H1 (cell line): ENCODE measurements around the gene MOB3B. TPM values are rescaled to one million over a fixed set of nuclear protein-coding genes. Genes with fewer than 3 reads are reported as not detected.

Experiments
- CTCF ChIA-PET: fragments of 300-600 bp; sonication (Branson Sonifier 250); formaldehyde crosslinking; loops from one replicate; lab custom pipeline; 2021; ENCODE audit not compliant: partially characterized antibody; lab: Charles Lee
- POLR2A ChIA-PET: fragments of 300-600 bp; sonication (Branson Sonifier 250); formaldehyde crosslinking; loops from one replicate; lab custom pipeline; 2021; ENCODE audit warnings: inconsistent platforms; ENCODE audit not compliant: partially characterized antibody; lab: Charles Lee
- DNase-seq, 2 experiments: peaks; one replicate each; pipeline versions ENCODE4 v3.0.0 to v3.0.0-alpha.2; 2010 to 2022; ENCODE audit warnings: low spot score in 2 of 2, low read depth in 1 of 2, mixed read lengths in 1 of 2
- FAIRE-seq: peaks from 2 replicates; lab custom pipeline; 2011; peaks lifted over from hg19 to GRCh38; lab: Jason Lieb, UNC
- H2AFZ ChIP-seq: 2 replicates; pipeline ENCODE4 v1.8.1; 2012; ENCODE audit warnings: low read length, inconsistent platforms
- H2AK5ac ChIP-seq: 2 replicates; pipeline ENCODE4 v1.6.1; 2013; ENCODE audit warnings: low read depth, low read length
- H2BK120ac ChIP-seq: replicated peaks from 2 replicates; pipeline ENCODE3; 2013; ENCODE audit warnings: low read depth, low read length, inconsistent platforms
- H2BK12ac ChIP-seq: 2 replicates; pipeline ENCODE4 v1.6.1; 2013; ENCODE audit warnings: low read depth, low read length
- H2BK15ac ChIP-seq: 2 replicates; pipeline ENCODE4 v1.6.1; 2013; ENCODE audit warnings: low read length
- H2BK20ac ChIP-seq: 2 replicates; pipeline ENCODE4 v1.6.1; 2013; ENCODE audit warnings: low read length
- H2BK5ac ChIP-seq: 2 replicates; pipeline ENCODE4 v1.6.1; 2013; ENCODE audit warnings: low read depth, low read length
- H3K14ac ChIP-seq: 2 replicates; pipeline ENCODE4 v1.6.1; 2013; ENCODE audit warnings: inconsistent platforms; ENCODE audit not compliant: insufficient read length
- H3K18ac ChIP-seq: 2 replicates; pipeline ENCODE4 v1.6.1; 2013; ENCODE audit warnings: low read length; ENCODE audit errors: extremely low read depth
- H3K23ac ChIP-seq: 2 replicates; pipeline ENCODE4 v1.6.1; 2013; ENCODE audit warnings: inconsistent platforms; ENCODE audit not compliant: insufficient read length
- H3K23me2 ChIP-seq: 2 replicates; pipeline ENCODE4 v1.6.1; 2013; ENCODE audit warnings: low read depth, low read length
- H3K27ac ChIP-seq: 2 replicates; pipeline ENCODE4 v1.6.1; 2011; ENCODE audit warnings: low read depth, low read length, inconsistent platforms
- H3K27me3 ChIP-seq, 4 experiments: replicated peaks in 1 of 4; 1 replicate in 1 of 4; 2 replicates in 3 of 4; pipeline versions ENCODE4 v1.6.1 to v1.8.1; 2011 to 2013; ENCODE audit warnings: low read length in 3 of 4, mild to moderate bottlenecking in 3 of 4, inconsistent platforms in 2 of 4, mixed read lengths in 2 of 4, moderate library complexity in 1 of 4; ENCODE audit not compliant: control insufficient read depth in 3 of 4, insufficient read depth in 3 of 4; ENCODE audit errors: extremely low read depth in 1 of 4
- H3K36me3 ChIP-seq, 4 experiments: 2 replicates each; pipeline versions ENCODE4 v1.6.1 to v1.8.1; 2011 to 2013; ENCODE audit warnings: mild to moderate bottlenecking in 4 of 4, low read length in 3 of 4, moderate library complexity in 2 of 4, control low read depth in 1 of 4, inconsistent platforms in 1 of 4; ENCODE audit not compliant: insufficient read depth in 4 of 4, control insufficient read depth in 2 of 4
- H3K4ac ChIP-seq: replicated peaks from 2 replicates; pipeline ENCODE3; 2013; ENCODE audit warnings: low read length, low read depth, mixed read lengths, inconsistent platforms; ENCODE audit not compliant: insufficient read length
- H3K4me1 ChIP-seq, 4 experiments: replicated peaks in 1 of 4; 1 replicate in 1 of 4; 2 replicates in 3 of 4; pipeline versions ENCODE4 v1.6.1 to v1.8.1; 2011 to 2013; ENCODE audit warnings: low read length in 3 of 4, inconsistent platforms in 2 of 4, mixed read lengths in 1 of 4; ENCODE audit not compliant: insufficient read depth in 4 of 4, control insufficient read depth in 3 of 4
- H3K4me2 ChIP-seq, 2 experiments: 2 replicates each; pipeline versions ENCODE4 v1.6.1 to v1.8.1; 2011 to 2013; ENCODE audit warnings: low read depth in 2 of 2, low read length in 2 of 2, control low read depth in 1 of 2, inconsistent platforms in 1 of 2, mild to moderate bottlenecking in 1 of 2; ENCODE audit not compliant: insufficient read depth in 1 of 2
- H3K4me3 ChIP-seq, 4 experiments: fragments of 200-600, 300-600 bp in 1 of 4; sonication (generic), shearing (Covaris generic), sonication (Bioruptor Twin) in 1 of 4; 2 replicates each; pipeline versions ENCODE4 v1.5.1 to v1.8.1; 2011 to 2016; ENCODE audit warnings: low read length in 4 of 4, low read depth in 3 of 4, control low read depth in 2 of 4, inconsistent platforms in 2 of 4, mild to moderate bottlenecking in 2 of 4, mixed read lengths in 1 of 4, moderate library complexity in 1 of 4; ENCODE audit not compliant: insufficient read depth in 2 of 4; ENCODE audit errors: extremely low read depth in 1 of 4
- H3K56ac ChIP-seq: replicated peaks from 2 replicates; pipeline ENCODE3; 2013; ENCODE audit warnings: low read depth, mild to moderate bottlenecking, mixed read lengths, low read length, inconsistent platforms; ENCODE audit not compliant: insufficient read length
- H3K79me1 ChIP-seq: 2 replicates; pipeline ENCODE4 v1.6.1; 2013; ENCODE audit warnings: low read depth, low read length, control low read depth
- H3K79me2 ChIP-seq, 2 experiments: 2 replicates each; pipeline versions ENCODE4 v1.6.1 to v1.8.1; 2012 to 2013; ENCODE audit warnings: low read length in 2 of 2, mild to moderate bottlenecking in 2 of 2, inconsistent platforms in 1 of 2; ENCODE audit not compliant: insufficient read depth in 2 of 2, control insufficient read depth in 1 of 2
- H3K9ac ChIP-seq, 4 experiments: replicated peaks in 1 of 4; 1 replicate in 1 of 4; 2 replicates in 3 of 4; pipeline versions ENCODE4 v1.6.1 to v1.8.1; 2011 to 2013; ENCODE audit warnings: low read depth in 3 of 4, low read length in 3 of 4, control low read depth in 2 of 4, mild to moderate bottlenecking in 2 of 4, moderate library complexity in 2 of 4, inconsistent platforms in 1 of 4; ENCODE audit errors: extremely low read depth in 1 of 4
- H3K9me3 ChIP-seq, 2 experiments: 2 replicates each; pipeline versions ENCODE4 v1.6.1 to v1.8.1; 2012 to 2013; ENCODE audit warnings: mild to moderate bottlenecking in 2 of 2, moderate library complexity in 2 of 2, control low read depth in 1 of 2, inconsistent platforms in 1 of 2, low read depth in 1 of 2, low read length in 1 of 2, mixed read lengths in 1 of 2; ENCODE audit not compliant: insufficient read depth in 2 of 2
- H4K20me1 ChIP-seq, 2 experiments: replicated peaks in 1 of 2; 2 replicates each; pipeline versions ENCODE3 to v1.8.1; 2011 to 2013; ENCODE audit warnings: inconsistent platforms in 2 of 2, low read length in 2 of 2, mild to moderate bottlenecking in 1 of 2; ENCODE audit not compliant: insufficient read depth in 2 of 2, control insufficient read depth in 1 of 2
- H4K5ac ChIP-seq: 2 replicates; pipeline ENCODE4 v1.6.1; 2013; ENCODE audit warnings: low read length, low read depth, mixed read lengths, inconsistent platforms; ENCODE audit not compliant: insufficient read length
- H4K8ac ChIP-seq: 2 replicates; pipeline ENCODE4 v1.8.0; 2013; ENCODE audit warnings: mild to moderate bottlenecking, moderate library complexity, low read length, inconsistent platforms; ENCODE audit not compliant: insufficient read depth; ENCODE audit errors: extremely low read depth
- H4K91ac ChIP-seq: replicated peaks from 2 replicates; pipeline ENCODE3; 2013; ENCODE audit warnings: low read length, mixed read lengths, inconsistent platforms; ENCODE audit not compliant: insufficient read length
- CEBPB ChIP-seq: IDR thresholded peaks from 2 replicates; pipeline ENCODE4 v1.6.1; 2012; ENCODE audit warnings: low read depth, low read length
- EGR1 ChIP-seq: IDR thresholded peaks from 2 replicates; pipeline ENCODE4 v1.6.1; 2011; ENCODE audit warnings: low read depth, low read length, borderline replicate concordance
- GTF2F1 ChIP-seq: IDR thresholded peaks from 2 replicates; pipeline ENCODE4 v1.6.1; 2012; ENCODE audit warnings: low read depth, low read length, improper control_type of control experiment, borderline replicate concordance
- HDAC6 ChIP-seq: IDR thresholded peaks from one replicate; pipeline ENCODE4 v1.7.1; 2012; ENCODE audit warnings: low read depth, mild to moderate bottlenecking, inconsistent platforms, low read length, moderate library complexity
- KDM4A ChIP-seq: IDR thresholded peaks from one replicate; pipeline ENCODE4 v1.7.1; 2012; ENCODE audit warnings: low read depth, mild to moderate bottlenecking, moderate library complexity, low read length, inconsistent platforms; ENCODE audit not compliant: severe bottlenecking
- KDM5A ChIP-seq: fragments of 200-600 bp; IDR thresholded peaks from 2 replicates; pipeline ENCODE4 v1.7.1; 2012; ENCODE audit warnings: mild to moderate bottlenecking, low read length, inconsistent platforms, mixed read lengths
- PHF8 ChIP-seq: fragments of 200-600 bp; sonication (generic); conservative IDR thresholded peaks from 2 replicates; pipeline ENCODE4 v1.7.1; 2012; ENCODE audit warnings: low read depth, mild to moderate bottlenecking, inconsistent platforms, low read length, moderate library complexity
- POU5F1 ChIP-seq: IDR thresholded peaks from 2 replicates; pipeline ENCODE4 v1.6.1; 2011; ENCODE audit warnings: low read depth, mild to moderate bottlenecking, low read length, moderate library complexity
- RFX5 ChIP-seq: IDR thresholded peaks from 2 replicates; pipeline ENCODE4 v1.6.1; 2011; ENCODE audit warnings: low read depth, low read length, improper control_type of control experiment, borderline replicate concordance
- SP1 ChIP-seq: IDR thresholded peaks from 2 replicates; pipeline ENCODE4 v1.6.1; 2011; ENCODE audit warnings: low read depth, low read length
- TAF7 ChIP-seq: optimal IDR thresholded peaks from 2 replicates; pipeline ENCODE3; 2011; ENCODE audit warnings: low read depth, mild to moderate bottlenecking, inconsistent platforms, low read length, moderate library complexity, borderline replicate concordance
- WGBS, 2 experiments: shearing (Covaris generic) in 1 of 2; methylation state at CpG; one replicate each; pipeline versions ENCODE4 v1.1.6 to v1.1.7; 2013 to 2015; ENCODE audit warnings: low lambda C conversion rate in 2 of 2, mixed read lengths in 2 of 2, inconsistent platforms in 1 of 2, low coverage in 1 of 2, missing lambda C conversion rate in 1 of 2; ENCODE audit not compliant: insufficient replicate concordance in 2 of 2, insufficient coverage in 1 of 2, insufficient read length in 1 of 2; ENCODE audit errors: extremely low coverage in 1 of 2, missing lambda C conversion rate in 1 of 2; 5-methylcytosine and 5-hydroxymethylcytosine counted together
- polyA plus RNA-seq, 7 experiments: library from polyadenylated mRNA; depleted of rRNA in 3 of 7; stranded (reverse) in 5 of 7; unstranded in 2 of 7; fragments of >200 nt in 5 of 7; fragments of 200-250 nt in 2 of 7; gene quantifications; 1 replicate in 5 of 7; 2 replicates in 1 of 7; 4 replicates in 1 of 7; pipeline versions ENCODE4 v1.2.1 to v1.2.3, GENCODE V29; 2011 to 2013; ENCODE audit warnings: missing spikeins in 2 of 7, mixed read lengths in 2 of 7
- total RNA-seq: library from RNA; stranded (reverse); fragmentation: NEBNext Ultra II Directional; extraction: Animal tissue kit (Norgen Biotek cat#: 25700); gene quantifications from 2 replicates; pipeline ENCODE4 v1.2.1, GENCODE V29; 2021

Gene MOB3B
- total and polyA plus RNA-seq, 2 of the 8 experiments (the other 6 are each of a cell fraction or from before 2014, with no cell fraction given), result 12.7 to 16.1 TPM

DNA sequence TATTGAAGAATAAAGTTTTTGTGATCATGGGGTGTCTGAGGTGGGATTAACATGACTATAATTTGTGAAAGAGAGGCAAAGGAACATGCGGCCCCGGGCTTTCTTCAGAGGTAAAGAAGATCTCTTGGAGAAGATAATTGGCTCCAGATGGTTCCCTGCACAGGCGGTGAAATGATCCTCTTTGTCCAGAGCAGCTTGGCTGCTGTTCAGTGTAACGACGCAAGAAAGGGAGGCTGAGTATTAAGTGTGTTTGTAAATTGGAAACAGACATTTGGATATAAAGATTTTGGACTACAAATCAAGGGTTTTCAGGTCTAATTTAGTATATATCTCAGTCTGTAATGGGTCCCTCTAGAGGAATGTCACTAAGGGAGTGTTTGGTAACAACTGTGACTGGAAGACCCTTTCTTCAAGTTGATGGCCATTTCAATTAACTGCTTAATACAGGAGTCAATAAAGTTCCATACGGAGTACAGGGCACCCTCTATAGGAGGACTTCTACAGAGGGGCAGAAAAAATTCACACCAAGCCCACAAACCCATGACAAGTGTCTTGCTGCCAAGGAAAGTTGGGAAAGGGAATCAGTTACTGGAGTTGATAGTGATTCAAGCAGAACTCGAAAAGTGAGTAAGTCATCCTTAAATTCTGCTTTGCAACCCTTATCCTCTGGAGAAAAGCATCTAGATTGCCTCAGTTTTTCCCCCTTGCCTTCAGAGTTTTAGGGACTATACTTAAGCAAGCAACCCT lies 236.8 kb downstream of the MOB3B start:
- no peaks in the 10 kb centered on the region for H3K23me2 ChIP-seq
- no peak overlapping the region for H2BK20ac ChIP-seq
- DNase-seq (no peak), FAIRE-seq (no peak)
- no peak overlapping the region for H3K56ac ChIP-seq
- H4K5ac ChIP-seq, result no peak overlapping the region
- no peak overlapping the region for H3K9ac ChIP-seq
- H3K9me3 ChIP-seq, result no peaks in the 10 kb centered on the region
- H3K23ac ChIP-seq, result no peak overlapping the region
- no peak overlapping the region for H2BK5ac ChIP-seq
- no peaks in the 10 kb centered on the region for H4K20me1 ChIP-seq
- H3K79me2 ChIP-seq, result no peaks in the 10 kb centered on the region
- no peak overlapping the region for H2BK12ac ChIP-seq
- ChIA-PET POLR2A (no interaction called here), CTCF (interaction anchor here (1.7 kb wide), 1 partner anchor 254 kb away, joined by 5 read pairs; no protein-coding TSS in a partner anchor)
- H3K4ac ChIP-seq, result no peak overlapping the region
- H3K79me1 ChIP-seq, result no peaks in the 10 kb centered on the region
- H3K18ac ChIP-seq, result no peak overlapping the region
- WGBS, 2 experiments, result 92% methylated on average over 7 of the region's 7 CpGs; no CpG with 5 or more reads in 1 of the 2 experiments
- no peak overlapping the region for H3K27ac ChIP-seq
- no peak overlapping the region for H2BK120ac ChIP-seq
- no peak overlapping the region for H3K4me3 ChIP-seq
- no peaks in the 10 kb centered on the region; a peak in 1 of 8 replicates for H3K36me3 ChIP-seq
- H2AFZ ChIP-seq, result no peak overlapping the region
- H3K27me3 ChIP-seq, result no peaks in the 10 kb centered on the region
- H3K14ac ChIP-seq, result no peak overlapping the region
- H2BK15ac ChIP-seq, result no peak overlapping the region
- H4K8ac ChIP-seq, result no peak overlapping the region
- no peak overlapping the region for H3K4me2 ChIP-seq
- H4K91ac ChIP-seq, result no peak overlapping the region
- H3K4me1 ChIP-seq, result no peaks in the 10 kb centered on the region
- H2AK5ac ChIP-seq, result no peak overlapping the region
- TF ChIP-seq SP1 (no peak), EGR1 (no peak), GTF2F1 (no peak), CEBPB (no peak), KDM4A (no peak), POU5F1 (no peak), TAF7 (no peak), KDM5A (no peak), PHF8 (no peak), HDAC6 (no peak), RFX5 (no peak)
